NCI-H774 (cell line): Measurements from ENCODE around the gene KRT15.

Experiments used
- DNase-seq: peaks from one replicate; lab custom pipeline; 2025; lab: John Stamatoyannopoulos, UW

The KRT15 gene

DNA sequence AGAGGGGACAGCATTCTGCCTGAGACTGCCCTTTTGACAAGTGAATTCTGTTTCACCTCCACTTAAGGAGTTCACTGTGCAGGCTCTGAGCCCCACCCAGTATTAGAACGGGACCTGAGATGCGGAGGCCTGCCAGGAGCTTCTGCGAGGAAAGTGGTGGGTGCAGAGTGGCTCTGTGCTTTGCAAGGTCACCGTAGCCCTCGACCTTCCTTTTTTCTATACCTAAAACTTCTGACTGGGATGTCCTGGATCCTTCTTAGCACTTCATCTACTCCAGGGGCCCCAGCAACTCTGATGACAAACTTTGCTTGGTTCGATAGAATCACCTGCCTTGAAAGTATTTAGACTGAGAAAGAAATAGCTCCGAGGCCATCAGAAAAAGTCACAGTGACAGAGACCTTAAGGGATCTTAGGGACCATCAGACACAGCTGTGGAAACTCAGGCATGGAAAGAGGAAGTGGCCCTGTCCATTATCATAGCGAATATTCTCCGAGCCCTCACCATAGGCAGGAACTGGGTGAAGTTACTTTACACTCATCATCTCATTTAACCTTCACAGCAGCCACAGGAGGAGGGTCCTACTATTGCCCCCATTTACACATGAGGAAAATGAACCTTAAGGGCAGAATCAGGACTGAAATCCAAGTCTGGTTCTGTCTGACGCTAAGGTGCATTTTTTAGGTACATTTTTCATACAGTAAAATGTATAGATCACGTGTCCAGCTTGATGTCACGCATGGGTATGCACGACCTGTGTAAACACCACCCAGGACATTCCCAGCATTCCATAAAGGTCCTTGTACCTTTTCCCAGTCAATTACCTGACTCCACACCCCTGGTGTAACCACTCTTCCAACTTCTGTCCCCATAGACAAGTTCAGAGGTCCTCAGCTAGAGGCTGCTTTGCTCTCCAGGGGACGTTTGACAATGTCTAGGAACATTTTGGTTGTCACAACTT is 12.6 kb downstream of the KRT15 start:
- DNase-seq = no peak

DNA sequence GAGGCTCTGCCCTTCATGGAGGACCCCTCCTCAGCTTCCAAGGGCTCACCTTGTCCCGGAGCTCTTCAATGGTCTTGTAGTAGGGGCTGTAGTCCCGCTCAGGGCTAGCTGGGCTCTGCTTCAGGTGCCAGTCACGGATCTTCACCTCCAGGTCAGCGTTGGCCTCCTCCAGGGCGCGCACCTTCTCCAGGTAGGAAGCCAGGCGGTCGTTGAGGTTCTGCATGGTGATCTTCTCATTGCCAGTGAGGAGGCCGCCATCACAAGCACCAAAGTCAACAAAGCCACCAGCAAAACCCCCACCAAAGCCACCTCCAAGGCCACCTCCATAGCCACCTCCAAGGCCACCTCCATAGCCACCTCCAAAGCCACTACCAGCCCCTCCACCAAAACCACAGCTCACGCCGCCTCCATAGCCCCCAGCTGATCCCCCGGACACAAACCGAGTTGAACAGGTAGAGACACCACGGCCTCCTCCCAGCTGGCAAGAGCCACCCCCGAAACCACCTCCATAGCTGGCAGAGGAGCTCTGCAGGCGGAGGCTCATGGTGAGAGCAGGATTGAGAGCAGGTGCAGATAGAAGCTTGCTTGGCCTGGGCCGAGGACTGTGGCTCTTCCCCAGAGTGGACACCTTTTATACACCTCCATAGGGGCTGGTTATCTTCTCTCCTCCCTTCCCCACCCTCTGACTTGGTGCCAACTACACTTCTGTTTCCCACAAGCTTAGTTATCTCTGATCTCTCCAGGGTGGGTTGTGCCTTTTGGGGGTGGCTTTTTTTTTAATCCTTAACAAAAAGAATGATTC is 13.5 kb downstream of the KRT15 start, which contains the start of gene KRT13:
Gene KRT13 (minus strand): TSS at position 606 of the 802 bp plus-strand sequence. CDS start 62 bp downstream, at position 544.
- DNase-seq = no peak

DNA sequence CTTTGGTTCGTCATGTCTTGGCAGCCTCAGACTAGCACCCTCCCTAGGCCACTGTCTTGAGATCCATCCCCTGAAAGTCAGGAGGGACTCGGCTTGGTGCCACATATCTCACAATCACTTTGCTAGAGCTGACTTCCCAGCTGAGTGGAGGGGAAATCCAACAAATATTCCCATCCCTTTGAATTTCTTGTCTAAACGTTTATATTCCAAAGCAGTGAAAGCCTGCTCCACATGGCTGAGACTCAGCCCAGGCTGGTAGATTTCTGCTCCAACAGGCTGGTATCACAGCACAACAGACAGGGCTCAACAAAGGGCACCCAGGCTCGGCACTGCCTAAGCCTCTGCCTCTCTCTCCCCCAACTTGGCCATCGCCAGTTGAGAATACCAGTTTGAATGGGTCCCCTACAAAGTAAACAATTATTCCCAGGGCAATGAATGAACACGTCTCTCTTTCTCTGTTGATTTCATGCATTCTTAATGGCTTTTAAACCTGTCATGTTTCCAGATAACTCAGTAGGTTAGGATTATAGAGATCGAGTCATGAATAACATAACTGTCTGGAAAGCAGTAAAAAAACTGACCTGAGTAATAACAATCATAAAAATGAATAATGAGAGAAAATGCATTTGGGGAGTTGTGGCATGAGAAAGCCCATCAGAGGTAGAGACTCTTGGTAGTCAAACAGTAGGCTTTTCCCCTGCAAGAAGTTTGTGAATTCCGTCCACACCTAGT is 14.3 kb downstream of the KRT15 start:
- peak; percentile 59 for DNase-seq

DNA sequence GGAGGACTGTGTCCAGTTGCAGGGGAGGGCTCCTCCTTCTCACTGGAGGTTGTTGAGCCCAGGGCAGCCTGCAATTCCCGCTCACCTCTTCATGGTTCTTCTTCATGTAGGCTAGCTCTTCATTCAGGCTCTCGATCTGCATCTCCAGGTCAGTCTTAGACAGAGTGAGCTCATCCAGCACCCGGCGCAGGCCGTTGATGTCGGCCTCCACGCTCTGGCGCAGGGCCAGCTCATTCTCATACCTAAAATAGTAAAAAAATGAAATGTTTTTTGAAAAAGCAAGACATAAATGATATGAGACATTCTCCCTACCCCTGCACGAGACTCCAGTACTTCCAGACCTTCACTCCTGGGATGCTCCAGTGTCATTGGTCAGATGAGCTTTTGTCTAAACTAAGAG is 15.5 kb downstream of the KRT15 start:
- DNase-seq = no peak

DNA sequence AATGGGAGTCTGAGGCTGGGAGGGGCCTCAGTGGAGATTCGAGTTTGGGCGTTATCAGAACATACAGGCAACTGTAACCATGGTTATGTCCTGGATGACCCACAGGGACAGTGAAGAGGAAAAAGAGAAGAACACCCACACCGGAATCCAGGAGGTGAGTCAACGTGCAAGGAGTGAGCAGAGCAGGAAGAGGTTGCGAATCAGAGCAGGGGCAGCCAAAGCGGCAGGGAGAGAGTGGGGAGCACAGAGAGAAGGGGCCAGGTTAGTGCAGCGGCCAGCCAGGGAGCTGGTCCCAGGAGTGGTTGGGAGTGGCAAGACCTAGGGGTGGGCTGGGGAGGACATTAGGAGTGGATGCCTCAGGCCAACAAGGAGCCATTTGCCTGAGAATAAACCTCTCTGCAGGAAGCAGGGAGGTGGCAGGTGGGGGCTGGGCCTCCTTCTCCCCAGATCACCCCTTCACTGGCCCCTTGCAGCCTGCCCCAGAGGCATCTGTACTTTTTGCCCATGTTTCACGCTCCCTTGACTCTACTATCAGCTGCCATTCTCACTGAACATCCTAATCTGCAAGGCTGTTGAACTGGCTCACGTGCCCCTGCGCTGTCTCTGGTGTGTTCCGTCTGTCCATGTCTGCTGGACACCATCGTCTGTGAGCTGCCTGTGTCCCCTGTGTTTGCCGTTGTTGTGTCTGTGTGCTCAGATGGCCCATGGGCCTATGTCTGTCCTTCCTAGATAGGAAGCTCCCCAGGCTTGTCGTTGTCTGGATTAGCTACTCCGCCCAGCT is 18.4 kb downstream of the KRT15 start:
- no peak for DNase-seq

DNA sequence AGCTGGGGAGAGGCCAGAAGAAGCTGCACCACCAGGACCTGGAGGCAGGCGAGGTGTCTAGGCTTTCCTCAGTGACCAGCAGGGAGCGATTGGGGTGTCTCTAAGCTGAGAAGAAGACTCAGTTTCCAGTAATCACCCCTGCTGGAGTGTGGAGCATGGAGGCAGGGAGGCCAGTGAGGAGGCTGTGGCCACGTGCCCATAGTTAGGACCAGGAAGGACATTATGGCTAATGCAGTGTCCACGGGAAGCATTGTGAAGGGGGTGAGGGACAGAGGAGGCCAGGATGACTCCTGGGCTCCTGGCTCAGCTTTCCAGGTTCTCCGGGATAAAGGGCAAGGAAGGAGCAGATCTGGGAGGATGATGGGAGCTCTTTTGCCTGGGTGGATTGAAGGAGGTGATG is 19.0 kb downstream of the KRT15 start:
- no peak for DNase-seq

DNA sequence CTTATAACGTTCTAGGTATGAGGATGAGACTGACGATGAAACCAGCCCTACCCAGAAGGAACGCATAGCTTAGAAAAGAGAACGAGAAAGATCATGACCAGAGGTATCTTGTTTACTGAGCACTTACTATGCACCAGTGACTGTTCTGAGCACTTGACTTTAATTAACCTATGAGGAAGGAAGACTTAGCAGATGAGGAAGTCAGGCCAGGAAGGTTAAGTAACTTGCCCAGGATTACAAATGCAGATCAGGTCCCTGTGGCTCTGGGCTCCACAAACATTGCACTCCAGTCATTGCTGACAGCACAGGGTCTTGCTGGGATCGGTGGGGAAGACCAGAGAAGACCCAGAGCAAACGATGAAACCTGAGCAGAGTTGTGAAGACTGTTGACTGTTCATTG is 20.4 kb downstream of the KRT15 start:
- DNase-seq = no peak

DNA sequence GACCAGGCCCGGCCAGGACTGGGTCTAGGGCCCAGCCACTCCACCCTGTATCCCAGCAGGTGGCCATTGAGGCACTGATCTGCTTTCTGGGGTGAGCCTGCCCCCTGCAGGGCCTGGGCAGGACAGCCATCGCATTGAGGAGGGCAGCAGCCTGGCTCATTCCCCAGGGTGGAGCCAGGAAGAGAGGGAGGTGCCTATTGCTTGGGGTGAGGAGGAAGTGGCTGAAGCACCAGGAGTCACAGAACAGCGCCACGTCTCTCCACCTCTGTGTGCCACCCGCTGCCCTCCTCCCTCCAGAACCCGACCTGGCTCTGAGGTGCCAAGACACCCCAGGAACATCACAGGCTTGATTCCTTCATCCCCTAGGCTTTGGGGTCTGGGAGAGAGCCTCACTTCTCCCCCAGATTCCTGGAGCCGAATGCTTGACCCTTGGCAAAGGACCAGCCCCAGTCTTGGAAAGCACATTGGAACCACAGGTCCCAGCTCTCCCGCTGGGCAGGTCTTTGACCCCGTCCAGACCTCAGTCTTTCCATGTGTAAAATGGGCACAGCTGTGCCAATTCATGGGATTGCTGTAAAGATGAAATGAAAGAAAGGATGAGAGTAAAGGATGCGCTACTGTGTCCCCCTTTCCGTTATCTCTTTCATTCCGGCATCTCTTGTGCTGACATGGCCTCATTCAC is 21.7 kb downstream of the KRT15 start:
- peak; percentile 90 for DNase-seq

DNA sequence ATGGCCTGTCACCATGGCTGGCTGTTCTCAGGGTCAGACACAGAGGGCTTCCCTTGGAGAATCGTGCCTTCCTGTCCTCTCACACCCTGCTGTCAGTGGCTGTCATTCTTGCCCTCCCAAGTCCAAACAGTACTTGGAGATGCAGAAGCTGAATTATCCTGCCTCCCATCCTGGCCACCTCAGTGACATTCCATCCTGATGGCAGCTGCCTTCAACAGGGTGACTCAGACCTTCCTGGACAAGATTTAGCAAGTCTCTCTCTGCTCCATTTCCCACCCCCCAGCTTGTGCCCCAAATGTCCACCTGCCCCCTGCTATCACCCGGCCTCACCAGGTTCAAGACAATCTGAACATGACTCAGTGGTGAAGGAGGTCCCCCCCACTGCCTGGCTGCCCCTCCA is 24.2 kb downstream of the KRT15 start:
- DNase-seq = no peak

DNA sequence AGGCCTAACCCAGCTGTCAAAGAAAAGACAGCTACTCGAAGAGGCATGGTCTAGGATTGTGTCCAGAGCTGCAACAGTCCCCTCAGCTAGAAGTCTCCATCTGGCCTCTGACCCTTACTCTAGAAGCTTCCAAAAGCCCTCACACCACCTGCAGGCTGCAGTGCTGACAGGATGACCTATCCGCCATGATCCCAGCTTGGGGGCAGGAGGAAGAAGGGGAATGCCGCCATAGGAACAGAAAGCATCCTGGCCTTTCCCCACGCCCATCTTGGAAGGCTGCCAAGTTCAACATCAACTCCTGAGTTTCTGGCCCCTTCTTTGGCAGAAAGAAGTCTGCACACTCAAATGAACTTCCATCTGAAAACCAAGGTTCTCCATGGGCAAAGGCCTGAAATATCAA is 25.9 kb downstream of the KRT15 start:
- peak; percentile 62 for DNase-seq

DNA sequence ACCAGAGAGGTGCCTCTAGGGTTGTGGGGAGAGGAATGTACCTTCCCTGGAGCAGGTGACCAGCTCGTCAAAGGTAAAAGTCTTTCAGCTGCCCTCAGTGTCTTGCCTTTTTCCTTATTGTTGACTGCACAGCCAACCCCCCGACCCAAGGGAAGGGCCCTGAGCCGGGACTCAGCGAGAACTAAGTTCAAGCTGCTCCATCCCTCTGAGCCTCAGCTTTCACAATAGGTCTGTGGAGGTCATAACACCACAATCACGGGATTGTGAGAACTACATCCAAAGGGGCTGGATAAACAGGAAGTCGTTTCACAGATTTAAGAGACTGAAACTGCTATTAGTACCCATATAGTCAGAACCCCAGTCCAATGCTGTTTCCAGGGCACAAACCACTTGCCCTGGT is 26.3 kb downstream of the KRT15 start:
- DNase-seq = no peak

DNA sequence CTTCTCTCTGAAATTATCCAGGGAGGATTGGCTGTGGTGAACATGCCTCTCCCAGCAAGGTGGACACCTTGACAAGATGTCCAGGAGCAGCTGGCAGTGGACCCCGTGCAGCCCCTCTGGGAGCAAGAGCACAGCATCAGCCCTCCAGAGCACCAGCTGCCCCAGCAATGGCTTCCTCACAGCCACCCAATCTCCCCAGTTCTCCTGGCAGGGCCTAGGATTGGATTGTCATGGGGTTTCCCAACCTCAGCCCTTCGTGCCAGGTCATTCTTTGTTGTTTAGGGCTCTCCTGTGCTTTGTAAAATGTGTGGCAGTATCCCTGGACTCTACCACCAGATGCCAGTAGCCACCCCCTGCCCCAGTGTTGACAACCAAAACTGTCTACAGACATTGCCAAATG is 27.2 kb downstream of the KRT15 start:
- no peak for DNase-seq

DNA sequence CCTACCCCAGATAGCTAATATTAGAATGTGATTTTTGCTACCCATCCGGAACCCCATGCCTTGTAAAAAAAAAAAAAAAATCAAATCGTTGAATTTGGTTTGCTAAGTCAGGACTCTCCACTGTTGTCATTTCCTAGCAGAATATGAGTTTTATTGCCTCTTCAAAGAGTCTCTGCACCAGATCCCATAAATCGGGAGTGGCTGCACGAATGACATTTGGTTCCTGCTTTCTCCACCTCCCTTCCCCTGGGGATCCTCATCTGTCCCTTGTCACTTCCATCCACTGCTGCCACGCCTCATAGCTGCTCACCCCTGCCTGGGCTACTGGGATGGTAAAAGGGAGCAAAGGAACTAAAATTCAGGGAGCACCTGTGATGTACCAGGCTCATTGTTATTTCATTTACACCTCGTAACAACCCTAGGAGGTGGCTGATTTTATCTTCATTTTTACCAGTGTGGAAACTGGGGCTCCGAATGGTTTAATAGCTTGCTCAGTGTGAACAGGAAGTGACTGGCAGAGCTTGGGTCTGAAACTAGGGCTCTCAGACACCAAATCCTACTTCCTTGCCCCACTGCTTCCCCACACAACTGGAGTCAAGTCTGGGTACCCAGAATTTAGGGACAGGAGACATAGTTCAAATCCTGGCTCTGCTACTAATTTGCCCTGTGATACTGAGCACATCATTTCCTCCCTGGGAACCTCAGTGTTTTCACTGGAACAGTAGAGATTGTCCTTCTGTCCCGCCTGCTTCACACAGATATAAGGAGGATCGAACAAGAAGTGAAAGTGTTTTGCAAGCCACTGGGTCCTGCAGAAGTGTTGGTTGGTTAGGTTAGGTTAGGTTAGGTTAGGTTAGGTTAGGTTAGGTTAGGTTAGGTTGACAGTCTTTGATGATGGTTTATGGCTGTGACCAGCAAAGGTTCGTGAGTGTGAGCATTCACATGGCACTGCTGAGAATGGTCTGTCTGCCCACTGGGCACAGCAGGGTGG is 28.4 kb downstream of the KRT15 start:
- DNase-seq = no peak

DNA sequence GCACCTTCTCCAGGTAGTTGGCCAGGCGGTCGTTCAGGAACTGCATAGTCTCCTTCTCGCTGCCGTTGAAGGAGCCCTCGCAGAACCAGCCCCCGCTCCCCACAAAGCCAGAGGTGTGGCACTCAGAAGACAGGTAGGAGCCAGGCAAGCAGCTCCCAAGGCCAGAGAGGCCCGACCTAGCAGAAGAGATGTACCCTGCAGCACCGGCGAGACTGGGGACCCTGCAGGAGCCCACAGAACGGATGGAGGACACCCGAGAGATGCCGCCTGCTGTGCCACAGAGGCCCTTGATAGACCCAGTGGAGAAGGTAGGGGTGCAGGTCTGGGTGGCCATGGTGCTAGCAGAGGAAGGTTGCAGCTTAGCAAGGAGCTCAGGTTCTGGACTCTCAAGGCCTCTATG is 29.2 kb downstream of the KRT15 start, which contains the start of gene KRT36:
Gene KRT36 (minus strand): TSS at position 380 of the 400 bp plus-strand sequence. CDS start 46 bp downstream, at position 334.
- no peak for DNase-seq

DNA sequence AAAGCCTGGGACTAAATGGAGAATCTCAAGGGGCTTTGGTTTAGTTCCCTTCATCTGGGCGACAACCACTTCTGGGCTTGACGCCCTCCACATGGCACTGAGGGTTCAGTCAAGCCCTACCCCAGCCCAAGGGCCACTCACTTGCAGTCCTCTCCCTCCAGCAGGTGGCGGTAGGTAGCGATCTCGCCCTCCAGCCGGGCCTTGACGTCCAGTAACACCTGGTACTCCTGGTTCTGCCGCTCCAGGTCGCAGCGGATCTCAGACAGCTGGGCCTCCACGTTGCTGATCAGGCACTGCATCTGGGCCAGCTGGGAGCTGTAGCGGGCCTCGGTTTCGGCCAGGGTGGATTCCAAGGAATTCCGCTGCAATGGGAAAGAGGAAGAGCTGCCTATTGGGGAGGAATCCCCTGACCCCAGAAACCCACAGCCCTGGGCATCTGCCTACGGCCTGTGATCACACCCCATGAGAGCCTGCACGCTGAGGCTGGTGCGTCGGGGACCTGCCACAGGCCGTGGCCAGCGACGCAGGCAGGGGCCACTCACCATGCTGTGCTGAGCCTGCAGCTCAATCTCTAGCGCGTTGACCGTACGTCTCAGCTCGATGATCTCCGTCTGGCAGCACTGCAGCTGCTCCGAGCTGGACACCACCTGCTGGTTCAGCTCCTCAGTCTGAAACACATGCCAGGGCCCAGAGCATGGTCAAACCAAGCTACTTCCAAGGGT is 31.7 kb downstream of the KRT15 start:
- DNase-seq = no peak

DNA sequence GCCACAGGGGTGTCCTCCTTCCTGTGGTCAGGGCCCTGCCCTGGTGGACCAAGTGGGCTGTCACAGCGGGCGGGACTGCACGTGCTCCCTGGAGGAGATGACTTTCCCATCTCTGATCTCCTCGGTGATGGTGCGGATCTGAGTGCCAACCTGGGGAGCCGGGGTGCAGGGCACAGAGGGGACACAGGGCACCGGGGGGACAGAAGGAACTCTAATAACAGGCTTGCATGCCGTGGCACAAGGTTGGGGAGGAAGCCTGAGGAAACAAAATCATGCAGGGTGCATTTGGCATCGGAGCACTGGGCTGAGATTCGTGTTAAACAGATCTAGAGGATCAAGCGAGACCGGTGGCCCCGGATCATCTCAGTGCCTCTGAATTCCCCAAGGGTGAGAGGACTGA is 32.4 kb downstream of the KRT15 start:
- no peak for DNase-seq

DNA sequence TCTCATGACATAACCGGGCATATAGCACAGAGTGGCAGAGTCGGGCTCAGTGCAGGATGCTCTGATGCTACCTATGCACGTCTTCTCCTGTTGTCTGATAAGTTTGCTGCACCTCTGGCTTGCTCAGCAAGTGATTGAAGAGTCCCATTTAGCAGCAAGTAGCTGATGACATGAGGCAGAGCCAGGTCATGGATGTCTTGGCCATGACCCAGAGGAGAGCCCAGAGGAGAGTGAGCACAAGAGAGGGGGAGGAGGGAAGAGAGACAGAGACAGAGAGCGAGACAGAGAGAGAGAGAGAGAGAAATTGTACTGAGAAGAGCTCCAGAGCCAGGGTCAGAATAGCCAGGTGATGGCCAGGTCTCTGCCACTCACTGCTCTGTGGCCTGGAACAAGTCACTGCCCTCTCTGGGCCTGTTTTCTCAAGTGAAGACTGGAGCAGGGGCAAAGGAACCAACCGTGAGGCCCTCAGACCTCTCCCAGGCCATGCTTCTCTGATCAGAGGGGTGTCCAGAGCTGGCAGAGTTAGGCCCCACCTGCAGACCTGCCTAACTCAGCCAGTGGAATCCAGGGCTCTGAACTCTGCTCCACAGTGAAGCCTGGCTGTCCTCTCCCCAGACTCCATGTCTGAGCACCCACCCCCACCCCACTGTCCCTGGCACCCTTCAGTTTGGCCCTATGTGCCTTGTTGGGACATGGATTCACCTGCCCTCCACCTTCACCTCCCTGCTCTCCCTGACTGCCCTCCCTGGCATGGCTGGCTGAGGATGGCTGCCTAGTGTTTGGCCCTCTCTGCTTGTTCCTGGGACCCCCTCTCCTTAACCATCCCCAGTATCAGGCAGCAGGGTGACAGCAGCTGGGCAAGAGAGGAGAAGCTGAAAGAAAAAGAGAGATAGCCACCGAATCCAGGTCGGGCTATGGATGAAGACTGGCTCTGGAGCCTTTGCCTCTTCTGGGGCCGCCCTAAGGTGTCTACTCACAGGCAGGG is 33.5 kb downstream of the KRT15 start:
- DNase-seq = no peak
